Mammary epithelial cell (primary cell): ENCODE measurements around the gene CHMP4B.

ENCODE experiments used
- CTCF ChIP-seq, 2 donors: IDR thresholded peaks in 1 of 2; conservative IDR thresholded peaks in 1 of 2; 2 replicates each; pipeline ENCODE4 v1.5.1; 2011 to 2012; ENCODE audit warnings: inconsistent platforms in 2 of 2, low read length in 2 of 2, mild to moderate bottlenecking in 2 of 2, control low read depth in 1 of 2, low read depth in 1 of 2; ENCODE audit not compliant: insufficient read depth in 1 of 2; ENCODE audit errors: extremely low read depth in 1 of 2
- EZH2 ChIP-seq: IDR thresholded peaks from 2 replicates; pipeline ENCODE4 v1.6.1; 2012; ENCODE audit warnings: low read length, inconsistent platforms, borderline replicate concordance

- TF ChIP-seq CTCF (conservative IDR thresholded peaks at IDR 0.05 in 1 of 2, IDR thresholded peaks at IDR 0.05 in 1 of 2; ENCODE audit: extremely low read depth in 1 of 2, insufficient read depth in 1 of 2, low read depth in 1 of 2, low read length in 2 of 2) (no peak), EZH2 (no peak)
Measured at GRCh38 chr20:33893314-33893713, 82.2 kb downstream of the CHMP4B start.
